ENCODE data around the gene ZNF763.

Gene ZNF763

GRCh38 chr19:11973019-11973810 lies 8.4 kb downstream of the ZNF763 start:
- CTCF ChIA-PET, result no interaction called here
- POLR2A ChIA-PET, result no interaction called here
- TF ChIP-seq ELF4 (IDR thresholded peaks at IDR 0.05) (no peak), ZNF384 (IDR thresholded peaks at IDR 0.05) (no peak), CTBP1 (IDR thresholded peaks at IDR 0.05; ENCODE audit: borderline replicate concordance) (no peak), SP1 (IDR thresholded peaks at IDR 0.05) (no peak), NFRKB (IDR thresholded peaks at IDR 0.05) (no peak), FOXK2 (IDR thresholded peaks at IDR 0.05) (no peak)
- no peak for DNase-seq (ENCODE audit: extremely low spot score)

DNA sequence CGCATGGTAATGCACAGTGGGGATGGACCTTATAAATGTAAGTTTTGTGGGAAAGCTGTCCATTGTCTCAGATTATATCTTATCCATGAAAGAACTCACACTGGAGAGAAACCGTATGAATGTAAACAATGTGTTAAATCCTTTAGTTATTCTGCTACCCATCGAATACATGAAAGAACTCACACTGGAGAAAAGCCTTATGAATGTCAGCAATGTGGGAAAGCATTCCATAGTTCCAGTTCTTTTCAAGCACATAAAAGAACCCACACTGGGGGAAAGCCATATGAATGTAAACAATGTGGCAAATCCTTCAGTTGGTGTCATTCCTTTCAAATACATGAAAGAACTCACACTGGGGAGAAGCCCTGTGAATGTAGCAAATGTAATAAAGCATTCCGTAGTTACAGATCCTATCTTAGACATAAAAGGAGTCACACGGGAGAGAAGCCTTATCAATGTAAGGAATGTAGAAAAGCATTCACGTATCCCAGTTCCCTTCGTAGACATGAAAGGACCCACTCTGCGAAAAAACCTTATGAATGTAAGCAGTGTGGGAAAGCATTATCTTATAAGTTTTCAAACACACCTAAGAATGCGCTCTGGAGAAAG lies 13.8 kb downstream of the ZNF763 start:
- ChIA-PET POLR2A (no interaction called here), CTCF (no interaction called here)
- DNase-seq (ENCODE audit: extremely low spot score), result no peak
- TF ChIP-seq FOXM1 (IDR thresholded peaks at IDR 0.05; ENCODE audit: borderline replicate concordance), result no peak
- TF ChIP-seq TARDBP (IDR thresholded peaks at IDR 0.05), result no peak
- TF ChIP-seq ZNF384 (IDR thresholded peaks at IDR 0.05), result no peak
- TF ChIP-seq L3MBTL2 (conservative IDR thresholded peaks at IDR 0.05), result no peak
- no peak for TF ChIP-seq BHLHE40 (IDR thresholded peaks at IDR 0.05; ENCODE audit: borderline replicate concordance)
- no peak for TF ChIP-seq ARNT (IDR thresholded peaks at IDR 0.05)
- no peak for TF ChIP-seq LEF1 (IDR thresholded peaks at IDR 0.05; ENCODE audit: borderline replicate concordance)

DNA sequence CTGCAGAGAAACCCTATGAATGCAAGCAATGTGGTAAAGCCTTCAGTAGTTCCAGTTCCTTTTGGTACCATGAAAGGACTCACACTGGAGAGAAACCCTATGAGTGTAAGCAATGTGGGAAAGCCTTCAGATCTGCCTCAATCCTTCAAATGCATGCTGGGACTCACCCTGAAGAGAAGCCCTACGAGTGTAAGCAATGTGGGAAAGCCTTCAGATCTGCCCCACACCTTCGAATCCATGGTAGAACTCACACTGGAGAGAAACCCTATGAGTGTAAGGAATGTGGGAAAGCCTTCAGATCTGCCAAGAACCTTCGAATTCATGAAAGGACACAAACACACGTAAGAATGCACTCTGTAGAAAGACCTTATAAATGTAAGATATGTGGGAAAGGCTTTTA lies 14.7 kb downstream of the ZNF763 start:
- TF ChIP-seq SP1 (IDR thresholded peaks at IDR 0.05), result no peak
- no peak for TF ChIP-seq NFRKB (IDR thresholded peaks at IDR 0.05)
- TF ChIP-seq FOXM1 (IDR thresholded peaks at IDR 0.05; ENCODE audit: borderline replicate concordance), result no peak
- TF ChIP-seq FOXA1 (IDR thresholded peaks at IDR 0.05), result no peak
- TF ChIP-seq TARDBP (IDR thresholded peaks at IDR 0.05), result no peak
- TF ChIP-seq PKNOX1 (IDR thresholded peaks at IDR 0.05), result no peak
- no peak for TF ChIP-seq SUZ12 (IDR thresholded peaks at IDR 0.05)
- no peak for TF ChIP-seq BHLHE40 (IDR thresholded peaks at IDR 0.05; ENCODE audit: borderline replicate concordance)
- TF ChIP-seq FOXK2 (IDR thresholded peaks at IDR 0.05), result no peak
- no peak for TF ChIP-seq LEF1 (IDR thresholded peaks at IDR 0.05; ENCODE audit: borderline replicate concordance)
- no peak for DNase-seq (ENCODE audit: extremely low spot score)
- ChIA-PET POLR2A (no interaction called here), CTCF (no interaction called here)

DNA sequence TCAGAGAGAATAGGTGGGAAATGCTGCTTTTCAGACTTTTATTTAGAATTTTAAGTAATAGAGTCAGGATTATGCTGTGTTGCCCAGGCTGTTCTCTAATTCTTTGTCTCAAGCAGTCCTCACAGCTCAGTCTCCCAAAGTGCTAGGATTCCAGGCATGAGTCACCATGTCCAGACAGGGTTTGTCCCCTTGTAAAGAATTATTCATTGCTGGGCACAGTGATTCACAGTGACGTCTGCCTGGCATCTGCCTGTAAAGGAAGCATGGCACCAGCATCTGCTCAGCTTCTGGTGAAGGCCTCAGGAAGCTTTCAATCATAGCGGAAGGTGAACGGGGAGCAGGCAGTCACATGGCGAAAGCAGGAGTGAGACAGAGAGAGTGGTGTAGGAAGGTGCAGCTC lies 17.7 kb downstream of the ZNF763 start:
- TF ChIP-seq FOXK2 (IDR thresholded peaks at IDR 0.05), result no peak
- TF ChIP-seq ELF4 (IDR thresholded peaks at IDR 0.05), result no peak
- no peak for TF ChIP-seq CTBP1 (IDR thresholded peaks at IDR 0.05; ENCODE audit: borderline replicate concordance)
- no peak for TF ChIP-seq TARDBP (IDR thresholded peaks at IDR 0.05)
- TF ChIP-seq SP1 (IDR thresholded peaks at IDR 0.05), result no peak
- DNase-seq (ENCODE audit: extremely low spot score), result no peak
- ChIA-PET CTCF (no interaction called here), POLR2A (no interaction called here)

DNA sequence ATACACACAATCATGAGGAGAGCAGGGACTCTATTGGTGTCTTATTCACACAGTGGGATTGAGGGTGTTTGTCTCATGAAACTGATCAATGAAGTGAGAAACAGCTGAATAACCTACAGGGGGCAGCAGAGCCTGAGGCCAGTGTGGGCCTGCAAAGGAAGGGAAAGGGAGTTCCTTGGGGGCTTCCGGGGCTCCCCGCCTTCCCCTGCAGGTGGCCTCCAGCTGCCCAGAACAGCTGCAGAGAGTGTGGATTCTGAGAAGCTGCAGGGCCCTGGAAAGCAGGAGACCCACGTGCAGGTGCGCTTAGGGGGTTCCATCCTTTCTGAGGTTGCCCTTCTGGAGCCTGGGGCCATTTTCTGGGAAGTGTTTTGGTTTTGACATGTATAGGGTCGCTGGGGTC lies 20.1 kb downstream of the ZNF763 start:
- no peak for TF ChIP-seq ZNF384 (IDR thresholded peaks at IDR 0.05)
- no peak for TF ChIP-seq ELF4 (IDR thresholded peaks at IDR 0.05)
- no peak for TF ChIP-seq BHLHE40 (IDR thresholded peaks at IDR 0.05; ENCODE audit: borderline replicate concordance)
- no peak for TF ChIP-seq CTBP1 (IDR thresholded peaks at IDR 0.05; ENCODE audit: borderline replicate concordance)
- no peak for TF ChIP-seq SUZ12 (IDR thresholded peaks at IDR 0.05)
- no peak for TF ChIP-seq PKNOX1 (IDR thresholded peaks at IDR 0.05)
- TF ChIP-seq NFRKB (IDR thresholded peaks at IDR 0.05), result no peak
- TF ChIP-seq L3MBTL2 (conservative IDR thresholded peaks at IDR 0.05), result no peak
- TF ChIP-seq HDGF (IDR thresholded peaks at IDR 0.05; ENCODE audit: borderline replicate concordance), result no peak
- no peak for DNase-seq (ENCODE audit: extremely low spot score)
- ChIA-PET CTCF (no interaction called here), POLR2A (no interaction called here)

GRCh38 chr19:11986754-11987153 lies 21.9 kb downstream of the ZNF763 start:
- ChIA-PET POLR2A (no interaction called here), CTCF (interaction anchor here (1.0 kb wide), 1 partner anchor 64 kb away, joined by 3 read pairs; no protein-coding TSS in a partner anchor)
- TF ChIP-seq SP1 (IDR thresholded peaks at IDR 0.05), result no peak
- no peak for TF ChIP-seq LEF1 (IDR thresholded peaks at IDR 0.05; ENCODE audit: borderline replicate concordance)
- no peak for TF ChIP-seq BHLHE40 (IDR thresholded peaks at IDR 0.05; ENCODE audit: borderline replicate concordance)
- no peak for TF ChIP-seq NFRKB (IDR thresholded peaks at IDR 0.05)
- TF ChIP-seq SUZ12 (IDR thresholded peaks at IDR 0.05), result no peak
- TF ChIP-seq PKNOX1 (IDR thresholded peaks at IDR 0.05), result no peak
- TF ChIP-seq FOXA1 (IDR thresholded peaks at IDR 0.05), result no peak
- no peak for TF ChIP-seq TARDBP (IDR thresholded peaks at IDR 0.05)
- no peak for TF ChIP-seq L3MBTL2 (conservative IDR thresholded peaks at IDR 0.05)
- no peak for DNase-seq (ENCODE audit: extremely low spot score)

All from HEK293T (cell line).